Gastrocnemius medialis (tissue), 4 donors: ENCODE measurements around the gene IP6K3. TPM values are rescaled to one million over a fixed set of nuclear protein-coding genes. Genes with fewer than 3 reads are reported as not detected.

Experiments used
- ATAC-seq, 2 donors: fragments of 150-250 bp; one replicate each; pipeline ENCODE4 v1.9.1; 2016
- DNase-seq, 2 donors: peaks; one replicate each; pipeline ENCODE4 v3.0.0-alpha.2; 2019
- H3K27ac ChIP-seq, 4 donors: fragments of 200-600 bp; sonication (generic); 1 replicate in 1 of 4; 2 replicates in 3 of 4; pipeline ENCODE4 v1.5.1; 2016 to 2018; ENCODE audit warnings: mild to moderate bottlenecking in 2 of 4, moderate library complexity in 1 of 4
- H3K27me3 ChIP-seq, 3 donors: fragments of 200-600 bp; sonication (generic) in 2 of 3; 1 replicate in 1 of 3; 2 replicates in 2 of 3; pipeline versions ENCODE4 v1.5.1 to v1.6.0; 2016 to 2019; ENCODE audit warnings: mild to moderate bottlenecking in 1 of 3, moderate library complexity in 1 of 3
- H3K36me3 ChIP-seq, 2 donors: fragments of 200-600 bp; sonication (generic) in 1 of 2; one replicate each; pipeline ENCODE4 v1.5.1; 2017 to 2018
- H3K4me1 ChIP-seq, 2 donors: fragments of 200-600 bp; sonication (generic) in 1 of 2; one replicate each; pipeline ENCODE4 v1.5.1; 2016 to 2017; ENCODE audit warnings: mild to moderate bottlenecking in 2 of 2
- H3K4me3 ChIP-seq, 4 donors: fragments of 200-600 bp; sonication (generic) in 3 of 4; 1 replicate in 1 of 4; 2 replicates in 3 of 4; pipeline ENCODE4 v1.5.1; 2016 to 2019; ENCODE audit warnings: mild to moderate bottlenecking in 2 of 4
- H3K9me3 ChIP-seq, 3 donors: fragments of 200-600 bp; sonication (generic) in 2 of 3; 1 replicate in 1 of 3; 2 replicates in 2 of 3; pipeline ENCODE4 v1.5.1; 2016 to 2019
- CTCF ChIP-seq, 5 experiments: fragments of 450-650 bp in 3 of 5; fragments of 200-600 bp in 2 of 5; sonication (generic) in 2 of 5; IDR thresholded peaks in 4 of 5; conservative IDR thresholded peaks in 1 of 5; 1 replicate in 4 of 5; 2 replicates in 1 of 5; pipeline ENCODE4 v1.5.1; 2016 to 2019; ENCODE audit warnings: antibody characterized with exemption in 5 of 5, mild to moderate bottlenecking in 3 of 5, moderate library complexity in 3 of 5
- POLR2A ChIP-seq, 2 donors: fragments of 450-650 bp; IDR thresholded peaks; one replicate each; pipeline ENCODE4 v1.6.1; 2017; ENCODE audit warnings: antibody characterized with exemption in 2 of 2, mild to moderate bottlenecking in 2 of 2, moderate library complexity in 2 of 2
- in situ Hi-C, 4 donors: fragments of 200-750 bp; cut with MboI; loops; one replicate each; pipeline versions ENCODE4 v1.15.0 to v1.8.0; 2017; ENCODE audit warnings: low sequenced_read_pairs in 4 of 4
- intact Hi-C: fragments of 100-400 bp; cut with DNase I; formaldehyde crosslinking; loops from one replicate; pipeline ENCODE4 v1.15.1; 2023; ENCODE audit warnings: low total_unique reads
- total RNA-seq, 4 donors: library from RNA; depleted of rRNA; stranded (reverse); fragments of >200 nt; gene quantifications; one replicate each; pipeline versions ENCODE4 v1.1.0 to v1.2.3, GENCODE V29; 2016

IP6K3 gene
- total RNA-seq, 4 donors from 2014 or later, result 287 to 570 (median 348) TPM

GRCh38 chr6:33709605-33710295 lies 37.0 kb downstream of the IP6K3 start:
- in situ Hi-C loops, result loop anchor here in 3 of 4 donors (5.0 to 10.0 kb wide), 4 partner anchors 53 to 125 kb away; partner anchors contain the start of gene BAK1 (in 1 of the 3)

GRCh38 chr6:33708516-33709204 lies 38.0 kb downstream of the IP6K3 start:
- no peak for DNase-seq
- H3K27ac ChIP-seq, result peak overlapping the region in 2 of 4 donors; percentile 97 to 100
- in situ Hi-C loops, result loop anchor here in 3 of 4 donors (5.0 to 10.0 kb wide), 3 partner anchors 66 to 124 kb away; partner anchors contain the start of gene BAK1 (in 1 of the 3)

More at GRCh38 chr6:33709605-33710295, 37.0 kb downstream of the IP6K3 start:
- Histone ChIP-seq H3K27me3 (no peaks in the 10 kb centered on the region), H3K36me3 (peaks cover 0 to 15% of the 10 kb centered on the region in 2 donors), H3K27ac (peak overlapping the region; percentile 6 to 100 (median 97)), H3K4me3 (peak overlapping the region in 2 of 4 donors; percentile 92), H3K4me1 (peaks cover 20 to 35% of the 10 kb centered on the region in 2 donors), H3K9me3 (no peaks in the 10 kb centered on the region)
- DNase-seq (no peak), ATAC-seq (no peak)
- TF ChIP-seq CTCF (IDR thresholded peaks at IDR 0.05 in 4 of 5, conservative IDR thresholded peaks at IDR 0.05 in 1 of 5) (no peak), POLR2A (IDR thresholded peaks at IDR 0.05) (no peak)
- intact Hi-C loops, result no loop called here

GRCh38 chr6:33707771-33708170 lies 38.9 kb downstream of the IP6K3 start:
- no peaks in the 10 kb centered on the region for H3K9me3 ChIP-seq
- H3K36me3 ChIP-seq, result peaks cover 0 to 15% of the 10 kb centered on the region in 2 donors
- TF ChIP-seq POLR2A (IDR thresholded peaks at IDR 0.05) (no peak), CTCF (IDR thresholded peaks at IDR 0.05 in 4 of 5, conservative IDR thresholded peaks at IDR 0.05 in 1 of 5) (no peak)
- H3K4me1 ChIP-seq, result peaks cover 20 to 35% of the 10 kb centered on the region in 2 donors
- H3K27ac ChIP-seq, result no peak overlapping the region
- intact Hi-C loops, result no loop called here
- in situ Hi-C loops, result loop anchor here in 3 of 4 donors (5.0 to 10.0 kb wide), 3 partner anchors 67 to 123 kb away; partner anchors contain the start of gene BAK1 (in 1 of the 3)
- no peak for DNase-seq
- H3K4me3 ChIP-seq, result no peak overlapping the region
- no peak for ATAC-seq
- H3K27me3 ChIP-seq, result no peaks in the 10 kb centered on the region

More at GRCh38 chr6:33708516-33709204, 38.0 kb downstream of the IP6K3 start:
- Histone ChIP-seq H3K36me3 (peaks cover 0 to 15% of the 10 kb centered on the region in 2 donors), H3K4me3 (no peak overlapping the region), H3K9me3 (no peaks in the 10 kb centered on the region), H3K27me3 (no peaks in the 10 kb centered on the region), H3K4me1 (peaks cover 20 to 35% of the 10 kb centered on the region in 2 donors)
- no peak for ATAC-seq
- intact Hi-C loops, result no loop called here
- TF ChIP-seq CTCF (IDR thresholded peaks at IDR 0.05 in 4 of 5, conservative IDR thresholded peaks at IDR 0.05 in 1 of 5) (no peak), POLR2A (IDR thresholded peaks at IDR 0.05) (no peak)

GRCh38 chr6:33705955-33706725 lies 40.6 kb downstream of the IP6K3 start:
- no peak for ATAC-seq
- Histone ChIP-seq H3K4me3 (no peak overlapping the region), H3K27me3 (no peaks in the 10 kb centered on the region), H3K27ac (no peak overlapping the region), H3K4me1 (peaks cover 15 to 30% of the 10 kb centered on the region in 2 donors), H3K9me3 (no peaks in the 10 kb centered on the region), H3K36me3 (peaks cover 0 to 18% of the 10 kb centered on the region in 2 donors)
- in situ Hi-C loops, result loop anchor here in 3 of 4 donors (5.0 to 10.0 kb wide), 3 partner anchors 69 to 121 kb away; partner anchors contain the start of gene BAK1 (in 1 of the 3)
- intact Hi-C loops, result no loop called here
- TF ChIP-seq CTCF (IDR thresholded peaks at IDR 0.05 in 4 of 5, conservative IDR thresholded peaks at IDR 0.05 in 1 of 5) (no peak), POLR2A (IDR thresholded peaks at IDR 0.05) (no peak)
- DNase-seq, result no peak
